ENCODE results near the gene KIRREL3.

KIRREL3 gene

DNA sequence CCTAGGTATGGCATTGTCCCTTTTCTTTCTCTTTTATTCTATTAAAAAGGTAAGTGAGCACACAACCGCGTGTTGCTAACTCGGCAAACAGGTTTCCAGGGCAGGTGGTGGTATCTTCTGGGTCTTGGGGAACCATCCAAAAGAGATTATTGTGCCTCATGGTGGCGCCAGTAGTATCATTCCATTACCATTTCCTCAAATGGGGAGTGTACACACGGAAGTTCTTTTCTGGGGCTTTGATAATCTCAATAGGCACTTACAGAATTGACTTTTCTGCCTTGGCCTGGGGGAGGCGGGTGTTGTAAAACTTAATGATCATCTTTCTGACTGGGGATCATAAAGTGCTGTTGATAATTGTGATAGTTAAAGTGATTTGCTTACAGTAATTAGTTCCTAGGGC lies 234.1 kb downstream of the KIRREL3 start:
- no peak for DNase-seq

DNA sequence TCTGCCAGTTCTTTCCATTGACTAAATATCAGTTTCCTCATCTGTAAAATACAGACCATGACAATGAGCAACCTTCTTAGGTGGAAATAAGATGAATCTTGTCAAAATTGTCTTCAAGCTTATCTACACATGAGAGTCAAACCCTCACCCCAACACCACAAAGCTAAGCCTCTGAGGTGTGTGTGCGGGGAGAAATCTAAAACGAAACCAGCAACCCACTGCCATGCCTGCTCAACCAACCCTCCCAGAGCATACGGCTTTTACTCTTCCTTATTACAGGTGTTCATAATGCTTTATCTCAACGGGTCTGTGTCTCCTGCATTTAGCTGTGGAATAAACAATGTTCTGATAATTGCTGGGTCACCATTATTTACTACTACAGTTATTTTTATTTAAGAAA lies 235.4 kb downstream of the KIRREL3 start:
- no peak for DNase-seq

DNA sequence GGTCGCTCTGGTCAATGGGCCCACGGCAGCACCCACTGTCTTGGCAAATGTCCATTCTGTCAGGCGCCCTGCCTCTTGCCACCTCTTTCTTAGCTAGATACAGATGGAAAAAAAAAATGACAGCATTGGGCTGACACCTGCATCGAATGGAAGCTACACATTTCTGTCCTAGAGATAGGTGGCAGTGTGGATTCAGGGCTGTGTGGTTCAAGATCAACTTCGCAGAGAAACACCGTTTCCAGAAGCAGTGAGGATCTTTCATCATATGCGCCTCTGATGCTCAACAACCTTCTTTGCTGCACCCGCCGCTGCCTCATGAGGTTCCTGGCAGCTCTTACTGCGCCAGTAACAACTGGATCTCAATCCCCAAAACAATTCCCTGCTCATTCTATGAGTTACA lies 236.3 kb downstream of the KIRREL3 start:
- DNase-seq: no peak

- DNase-seq: no peak
These were observed 243.7 kb downstream of the KIRREL3 start for GRCh38 chr11:126756855-126757254.

DNA sequence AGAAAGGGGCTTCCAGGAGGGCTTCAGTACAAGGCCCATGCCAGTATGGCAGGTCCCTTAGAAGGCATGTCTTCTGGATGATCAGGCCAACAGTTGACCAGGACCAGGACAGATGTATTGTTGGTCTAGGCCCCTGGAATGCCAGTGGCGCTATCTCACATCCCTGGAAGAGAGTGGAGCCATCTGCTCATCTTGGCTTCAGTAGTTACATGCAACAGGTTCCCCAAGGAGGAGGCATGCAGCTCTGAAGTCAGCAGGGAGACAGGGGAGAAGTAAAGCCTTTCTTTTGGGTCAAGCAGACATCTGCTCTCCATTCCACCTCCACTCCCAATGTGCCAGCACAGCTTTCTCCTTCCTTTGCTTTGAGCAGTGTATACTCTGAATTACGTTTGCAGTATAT lies 244.1 kb downstream of the KIRREL3 start:
- no peak for DNase-seq

DNA sequence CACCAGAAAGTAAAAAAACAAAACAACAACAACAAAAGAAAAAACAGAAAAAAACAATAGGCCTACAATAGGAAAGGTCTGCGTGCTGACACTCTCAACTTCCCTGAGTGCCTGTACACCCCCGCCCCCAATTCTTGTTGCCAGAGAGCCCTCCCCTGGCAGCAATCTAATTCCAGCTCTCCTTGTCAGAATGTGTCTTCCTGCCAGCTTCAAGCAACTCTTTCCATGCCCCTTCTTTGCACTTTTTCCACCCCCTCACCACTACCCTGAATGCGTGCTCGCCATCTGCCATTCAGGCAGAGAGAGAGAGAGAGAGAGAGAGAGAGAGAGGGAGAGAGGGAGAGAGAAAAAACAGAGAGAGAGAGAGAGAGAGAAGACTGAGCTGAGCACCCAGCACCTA lies 245.0 kb downstream of the KIRREL3 start:
- DNase-seq: no peak

GRCh38 chr11:126754591-126755426 lies 245.8 kb downstream of the KIRREL3 start:
- DNase-seq: no peak

DNA sequence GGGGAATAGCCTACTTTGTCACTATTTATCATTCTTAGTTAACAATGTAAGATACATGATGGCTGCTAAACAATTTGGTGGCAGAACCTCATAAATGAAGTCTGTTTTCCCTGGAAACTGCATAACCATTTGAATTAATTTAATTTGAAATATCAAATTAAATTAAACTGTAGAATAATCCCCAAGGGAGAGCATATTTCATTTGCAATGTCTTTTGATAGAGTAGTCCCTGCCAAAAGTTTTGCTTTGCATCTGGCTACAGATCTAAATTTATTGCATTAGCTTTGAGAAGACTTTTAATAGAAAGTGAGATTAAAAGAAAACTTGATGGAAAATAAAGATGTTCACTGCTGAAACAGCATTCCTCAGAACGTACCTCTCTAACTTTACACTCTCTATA lies 246.6 kb downstream of the KIRREL3 start:
- DNase-seq: no peak

DNA sequence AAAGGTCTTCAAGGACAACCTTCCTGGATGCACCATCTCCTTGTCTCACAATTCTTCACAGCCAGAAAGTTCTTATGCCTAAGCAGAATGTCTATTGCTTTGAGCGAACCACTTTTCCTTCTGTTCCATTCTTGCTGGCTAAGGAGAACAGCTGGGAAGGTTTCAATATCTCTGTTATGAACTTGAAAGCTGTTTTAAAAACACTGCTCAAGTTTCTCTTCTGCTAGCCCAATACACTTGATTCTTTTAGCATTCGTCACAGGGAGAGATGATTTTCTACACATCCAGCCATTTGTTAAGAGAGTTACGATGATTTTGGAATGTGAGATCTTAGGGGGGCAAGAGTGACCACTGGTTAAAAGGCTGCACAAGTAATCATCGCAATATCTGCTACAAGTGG lies 249.3 kb downstream of the KIRREL3 start:
- peak; percentile 16 for DNase-seq

GRCh38 chr11:126748793-126749192 lies 251.8 kb downstream of the KIRREL3 start:
- DNase-seq: no peak

DNA sequence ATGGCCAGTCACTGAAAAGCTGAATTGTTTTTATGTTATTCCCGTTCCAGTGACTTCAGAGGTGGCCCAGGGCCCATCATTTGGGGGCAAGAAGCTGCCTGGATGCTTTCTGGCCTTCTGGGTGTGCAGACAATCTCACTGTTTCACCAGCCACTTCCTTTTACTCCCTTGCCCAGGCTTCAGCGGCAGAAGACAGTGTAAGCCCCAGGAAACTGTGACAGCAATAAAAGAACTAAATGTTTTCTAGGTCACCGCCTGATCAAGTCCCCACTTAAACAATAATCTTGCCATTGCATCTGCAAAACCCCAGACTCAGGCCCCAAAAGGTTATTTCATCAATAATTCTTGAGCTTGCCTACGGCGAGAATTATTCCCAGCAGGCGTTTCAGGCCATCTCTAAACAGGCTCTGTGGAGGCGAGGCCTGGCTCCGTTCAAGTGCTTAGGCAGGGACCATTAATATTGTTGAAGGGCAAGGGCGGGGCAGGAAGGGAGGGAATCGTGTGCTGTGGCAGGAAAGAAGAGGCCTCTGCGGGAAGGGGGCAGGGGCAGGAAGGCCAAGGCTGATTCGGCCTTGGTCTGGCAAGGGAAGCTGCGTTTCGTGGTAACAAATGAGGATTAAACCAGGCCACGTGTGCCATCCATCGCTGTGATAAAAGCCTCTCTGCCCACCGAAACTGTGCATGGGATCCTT lies 252.3 kb downstream of the KIRREL3 start:
- DNase-seq: no peak

- no peak for DNase-seq
These were observed 253.3 kb downstream of the KIRREL3 start for GRCh38 chr11:126747315-126747714.

GRCh38 chr11:126746443-126746842 lies 254.1 kb downstream of the KIRREL3 start:
- no peak for DNase-seq

GRCh38 chr11:126744699-126745098 lies 255.9 kb downstream of the KIRREL3 start:
- no peak for DNase-seq

- peak; percentile 14 for DNase-seq
These were observed 256.9 kb downstream of the KIRREL3 start for GRCh38 chr11:126743628-126744027.

DNA sequence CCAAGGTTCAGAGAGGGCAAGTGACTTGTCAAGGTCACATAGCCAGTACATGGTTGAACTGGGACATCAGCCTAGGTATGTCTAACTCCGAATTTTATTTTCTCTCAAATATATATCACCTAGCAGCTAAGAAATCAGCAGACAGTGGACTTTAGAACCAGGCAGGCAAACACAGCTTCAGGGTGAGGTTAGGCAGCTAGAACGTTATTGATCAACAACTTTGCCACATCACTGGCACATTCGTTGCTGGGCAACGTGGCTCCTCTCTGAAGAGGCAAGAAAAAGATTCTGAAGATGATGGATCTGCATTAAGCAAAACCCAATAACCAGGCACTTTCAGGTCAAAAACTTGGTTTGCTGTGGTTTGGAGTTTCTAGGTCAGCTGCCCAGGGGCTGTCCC lies 258.0 kb downstream of the KIRREL3 start:
- DNase-seq: no peak

- DNase-seq: no peak
These were observed 259.7 kb downstream of the KIRREL3 start for GRCh38 chr11:126740846-126741245.

DNA sequence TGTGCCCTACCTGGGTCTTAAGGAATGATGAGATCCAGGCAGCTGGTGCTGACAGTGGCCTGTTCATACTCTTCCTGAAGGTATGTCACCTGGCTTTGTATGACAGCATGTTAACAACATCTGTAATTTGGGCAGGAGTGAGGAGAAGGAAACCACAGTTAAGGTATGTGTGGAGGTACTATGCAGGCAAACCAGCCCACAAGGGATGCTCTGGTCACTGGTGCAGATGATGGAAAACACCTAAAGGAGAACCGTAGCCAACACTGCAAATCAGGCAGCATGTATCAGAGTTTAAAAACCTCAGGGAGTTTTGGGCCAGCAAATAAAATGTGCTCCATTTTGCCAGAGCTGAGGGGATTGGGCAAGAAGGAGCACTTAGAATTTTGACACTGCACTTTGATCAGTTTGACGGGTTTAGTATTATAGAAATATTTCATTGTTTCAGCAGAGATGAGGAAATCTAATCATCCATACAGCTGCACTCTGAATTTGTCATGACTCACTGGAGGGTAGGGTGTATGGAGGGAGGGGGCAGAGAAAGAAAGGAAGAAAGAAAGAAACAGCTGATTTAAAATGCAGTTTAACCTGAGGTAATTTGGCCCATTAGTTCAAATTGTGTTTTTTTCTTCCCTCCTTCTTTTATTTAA lies 260.9 kb downstream of the KIRREL3 start:
- DNase-seq: no peak

DNA sequence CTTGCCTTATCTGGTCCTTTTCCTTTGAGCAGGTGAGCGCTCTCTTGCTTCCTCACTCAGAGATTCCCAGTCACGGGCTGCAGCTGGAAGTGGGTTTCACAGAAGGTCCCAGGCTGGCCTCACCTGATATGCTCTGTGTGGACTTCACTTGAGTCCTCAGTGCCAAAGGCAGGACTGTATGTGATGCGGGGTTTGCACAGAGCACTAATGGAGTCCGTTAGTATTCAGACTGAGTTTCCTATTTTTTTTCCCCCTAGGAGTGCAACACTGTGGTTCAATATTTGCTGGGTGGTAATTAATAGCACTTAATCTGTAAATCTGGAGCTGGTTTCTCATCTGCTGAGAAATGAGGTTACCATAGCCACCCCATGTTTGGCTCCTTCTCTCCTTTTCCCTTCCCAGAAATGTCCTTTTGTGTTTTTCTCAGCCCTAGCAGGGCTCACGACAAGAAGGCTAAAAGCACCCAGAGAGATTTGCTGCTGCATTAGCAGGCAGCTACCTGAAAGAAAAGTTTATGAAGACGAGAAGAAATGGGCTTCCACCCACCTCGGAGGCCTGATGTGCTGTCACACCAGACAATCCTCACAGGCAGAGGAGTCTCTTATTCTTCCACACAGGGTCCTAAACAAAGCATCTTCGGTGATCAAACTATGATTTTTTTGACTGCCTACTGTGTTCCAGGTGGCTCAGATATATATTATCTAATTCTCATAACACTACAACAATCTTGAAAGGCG lies 262.1 kb downstream of the KIRREL3 start:
- no peak for DNase-seq

DNA sequence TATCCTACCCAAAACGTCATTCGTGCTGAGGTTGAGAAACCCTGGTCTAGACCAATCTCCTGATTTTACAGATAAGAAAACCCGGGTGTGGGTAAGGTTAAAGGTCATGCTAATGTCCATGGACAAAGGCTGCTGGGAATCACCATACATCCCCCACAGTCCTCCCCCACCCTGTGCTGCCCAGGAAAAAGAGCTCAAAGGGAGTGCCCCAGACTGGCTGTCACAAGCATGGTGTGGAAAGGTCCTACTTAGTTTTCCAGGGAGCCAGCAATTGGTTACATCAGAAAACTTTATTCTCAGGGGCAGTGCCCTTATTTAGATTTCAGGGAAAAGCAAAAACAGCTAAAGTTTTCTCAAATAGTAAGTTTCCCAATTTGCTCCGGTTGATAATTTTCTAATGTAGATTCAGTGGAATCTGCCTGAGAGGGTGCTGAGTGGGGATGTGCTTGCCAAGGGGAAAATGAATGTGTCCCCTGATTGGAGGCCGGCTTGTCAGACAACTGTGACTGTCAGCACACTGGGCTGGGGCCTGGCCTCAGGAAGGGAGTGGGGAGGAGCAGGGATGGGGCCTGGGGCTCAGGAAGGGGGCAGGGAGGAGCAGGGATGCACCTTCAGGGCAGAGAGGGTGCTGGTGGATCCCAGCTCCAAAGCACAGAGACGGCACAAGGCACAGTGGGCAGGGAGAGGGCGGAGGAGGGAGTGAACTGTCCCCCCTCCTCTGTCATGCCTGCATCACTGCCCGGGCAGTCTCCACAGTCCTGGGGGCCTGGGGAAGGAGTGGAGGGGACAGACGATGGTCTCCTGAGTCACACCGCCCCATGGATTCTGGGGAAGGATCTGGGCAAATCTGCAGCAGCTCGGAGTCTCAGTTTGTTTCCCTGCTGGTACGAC lies 263.6 kb downstream of the KIRREL3 start:
- no peak for DNase-seq

DNA sequence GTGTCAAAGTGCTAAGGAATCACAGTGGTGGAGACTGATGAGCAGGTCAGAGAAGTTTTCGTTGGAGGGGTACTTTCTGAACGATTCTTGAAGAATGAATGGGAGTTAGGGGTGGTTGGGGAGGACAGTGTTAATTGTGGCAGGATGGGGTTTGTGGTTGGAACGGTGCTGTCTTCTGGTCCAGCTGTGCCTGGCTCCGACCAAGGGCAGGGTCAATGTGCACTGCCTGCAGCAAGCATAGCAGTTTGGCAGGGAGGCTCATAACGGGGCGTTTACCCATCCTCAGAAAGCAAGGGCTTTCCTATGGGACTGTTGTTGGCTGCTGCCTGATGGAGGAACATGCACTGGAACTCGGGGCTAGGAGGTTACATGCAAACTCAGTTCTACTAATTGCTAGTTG lies 265.8 kb downstream of the KIRREL3 start:
- no peak for DNase-seq

DNA sequence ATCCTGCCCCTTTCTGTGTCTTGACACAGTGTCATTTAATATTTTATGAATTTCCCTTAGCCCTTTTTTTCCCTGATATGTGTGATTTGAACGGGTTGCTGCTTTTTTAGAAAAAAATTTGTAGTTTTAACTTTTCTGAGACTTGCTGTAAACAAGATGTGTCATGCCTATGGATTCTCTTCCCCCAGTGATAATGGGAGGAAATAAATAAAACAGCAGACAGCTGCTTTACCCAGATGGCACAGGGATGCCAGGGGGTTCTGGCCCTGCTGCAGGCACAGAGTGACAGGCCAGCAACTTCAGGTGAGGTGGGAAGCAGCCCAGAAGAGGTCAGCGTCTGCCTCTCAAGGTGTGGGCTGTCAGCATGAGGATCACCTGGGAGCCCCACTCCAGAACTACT lies 266.9 kb downstream of the KIRREL3 start:
- DNase-seq: no peak
